ENCODE data around the gene PTGR3. TPM values are rescaled to one million over a fixed set of nuclear protein-coding genes. Genes with fewer than 3 reads are reported as not detected.

The PTGR3 gene
- total and polyA plus RNA-seq, 2 of the 8 experiments (the other 6 are each of a cell fraction or from before 2014, with no cell fraction given) = 2.0 to 3.6 TPM

- no peak overlapping the region for H4K5ac ChIP-seq (ENCODE audit: insufficient read length, low read depth, low read length)
- H3K23ac ChIP-seq (ENCODE audit: insufficient read length) = no peak overlapping the region
- no peak overlapping the region for H2BK5ac ChIP-seq (ENCODE audit: low read depth, low read length)
- no peak overlapping the region for H3K27ac ChIP-seq (ENCODE audit: low read depth, low read length)
- no peaks in the 10 kb centered on the region for H3K79me2 ChIP-seq (ENCODE audit: control insufficient read depth in 1 of 2, insufficient read depth in 2 of 2, low read length in 2 of 2)
- H2AK5ac ChIP-seq (ENCODE audit: low read depth, low read length) = no peak overlapping the region
- H3K79me1 ChIP-seq (ENCODE audit: low read depth, low read length) = no peaks in the 10 kb centered on the region
- POLR2A ChIA-PET (ENCODE audit: partially characterized antibody) = no interaction called here
- no peaks in the 10 kb centered on the region for H3K23me2 ChIP-seq (ENCODE audit: low read depth, low read length)
- no peaks in the 10 kb centered on the region for H4K20me1 ChIP-seq (replicated peaks in 1 of 2; ENCODE audit: control insufficient read depth in 1 of 2, insufficient read depth in 2 of 2, low read length in 2 of 2)
- no peaks in the 10 kb centered on the region for H3K9me3 ChIP-seq (ENCODE audit: insufficient read depth in 2 of 2, low read depth in 1 of 2, low read length in 1 of 2)
- H2BK120ac ChIP-seq (replicated peaks; ENCODE audit: low read depth, low read length) = no peak overlapping the region
- H3K18ac ChIP-seq (ENCODE audit: extremely low read depth, low read length) = no peak overlapping the region
- no peak overlapping the region for H2BK15ac ChIP-seq (ENCODE audit: low read length)
- WGBS, 2 experiments (ENCODE audit: extremely low coverage in 1 of 2, insufficient coverage in 1 of 2, insufficient read length in 1 of 2, insufficient replicate concordance in 2 of 2, low coverage in 1 of 2, low lambda C conversion rate in 2 of 2, missing lambda C conversion rate in 1 of 2) = 91% methylated on average over 10 of the region's 10 CpGs; no CpG with 5 or more reads in 1 of the 2 experiments
- DNase-seq (ENCODE audit: low read depth in 1 of 2, low spot score in 2 of 2) (no peak), FAIRE-seq (no peak)
- H2AFZ ChIP-seq (ENCODE audit: low read length) = no peak overlapping the region
- no peaks in the 10 kb centered on the region for H3K4me1 ChIP-seq (replicated peaks in 1 of 4; ENCODE audit: control insufficient read depth in 3 of 4, insufficient read depth in 4 of 4, low read length in 3 of 4)
- H3K4me2 ChIP-seq (ENCODE audit: insufficient read depth in 1 of 2, low read depth in 2 of 2, low read length in 2 of 2) = no peak overlapping the region
- TF ChIP-seq TAF7 (optimal IDR thresholded peaks at IDR 0.05; ENCODE audit: borderline replicate concordance, low read depth, low read length) (no peak), FOSL1 (IDR thresholded peaks at IDR 0.05; ENCODE audit: insufficient read depth, low read depth, low read length) (no peak), CHD2 (IDR thresholded peaks at IDR 0.05; ENCODE audit: low read length) (no peak), GTF2F1 (IDR thresholded peaks at IDR 0.05; ENCODE audit: borderline replicate concordance, low read depth, low read length) (no peak), JUN (IDR thresholded peaks at IDR 0.05; ENCODE audit: low read depth, low read length) (no peak), CHD1 (IDR thresholded peaks at IDR 0.05; ENCODE audit: low read depth, low read length) (no peak), HDAC2 (IDR thresholded peaks at IDR 0.05; ENCODE audit: borderline replicate concordance in 1 of 2, low read depth in 2 of 2, low read length in 2 of 2) (no peak), SIRT6 (IDR thresholded peaks at IDR 0.05; ENCODE audit: low read length) (no peak)
- no peaks in the 10 kb centered on the region for H3K36me3 ChIP-seq (ENCODE audit: control insufficient read depth in 2 of 4, insufficient read depth in 4 of 4, low read length in 3 of 4)
- H3K27me3 ChIP-seq (replicated peaks in 1 of 4; ENCODE audit: control insufficient read depth in 3 of 4, extremely low read depth in 1 of 4, insufficient read depth in 3 of 4, low read length in 3 of 4) = no peaks in the 10 kb centered on the region
- H3K4me3 ChIP-seq (ENCODE audit: extremely low read depth in 1 of 4, insufficient read depth in 2 of 4, low read depth in 3 of 4, low read length in 4 of 4) = no peak overlapping the region
- H3K14ac ChIP-seq (ENCODE audit: insufficient read length) = no peak overlapping the region
- H4K91ac ChIP-seq (replicated peaks; ENCODE audit: insufficient read length, low read length) = no peak overlapping the region
- H2BK20ac ChIP-seq (ENCODE audit: low read length) = no peak overlapping the region
- H3K9ac ChIP-seq (replicated peaks in 1 of 4; ENCODE audit: extremely low read depth in 1 of 4, low read depth in 3 of 4, low read length in 3 of 4) = no peak overlapping the region
- H3K4ac ChIP-seq (replicated peaks; ENCODE audit: insufficient read length, low read depth, low read length) = no peak overlapping the region
- peak overlapping the region; percentile 59; the same call in 1 of the 2 replicates for H4K8ac ChIP-seq (ENCODE audit: extremely low read depth, insufficient read depth, low read length)
- H2BK12ac ChIP-seq (ENCODE audit: low read depth, low read length) = no peak overlapping the region
- CTCF ChIA-PET (ENCODE audit: partially characterized antibody) = interaction anchor here (1.2 kb wide), 2 partner anchors 10 to 270 kb away, joined by 3 read pairs; no protein-coding TSS in a partner anchor
- H3K56ac ChIP-seq (replicated peaks; ENCODE audit: insufficient read length, low read depth, low read length) = no peak overlapping the region
Observed at GRCh38 chr18:75238786-75239185, 29.8 kb upstream of the PTGR3 start.

All from H1 (cell line).